ENCODE measurements around the gene CDK4.
"Not testable (repeated sequence)": the region's sequence is repeated elsewhere in the genome, so short reads cannot be mapped to it uniquely, and the experiment has no call there.

CDK4 gene

GRCh38 chr12:57724003-57724935, 27.8 kb downstream of the CDK4 start:
- DNase-seq = no peak

GRCh38 chr12:57723630-57723962, 28.5 kb downstream of the CDK4 start:
- DNase-seq = no peak

GRCh38 chr12:57722716-57723629, 29.1 kb downstream of the CDK4 start:
- no peak for DNase-seq

GRCh38 chr12:57721846-57722608, 30.1 kb downstream of the CDK4 start:
- DNase-seq = not testable (repeated sequence)

- DNase-seq = no peak
These were observed 31.2 kb downstream of the CDK4 start for GRCh38 chr12:57720606-57721595.

GRCh38 chr12:57719777-57720605, 32.1 kb downstream of the CDK4 start:
- DNase-seq = no peak

GRCh38 chr12:57718641-57719528, 33.2 kb downstream of the CDK4 start:
- no peak for DNase-seq

GRCh38 chr12:57717846-57718640, 34.1 kb downstream of the CDK4 start:
- no peak for DNase-seq

- no peak for DNase-seq
These were observed 35.0 kb downstream of the CDK4 start for GRCh38 chr12:57717131-57717530.

- DNase-seq = no peak
These were observed 35.8 kb downstream of the CDK4 start for GRCh38 chr12:57716305-57716704.

GRCh38 chr12:57715786-57716185, 36.3 kb downstream of the CDK4 start:
- no peak for DNase-seq

GRCh38 chr12:57715036-57715748, 36.9 kb downstream of the CDK4 start:
- not testable (repeated sequence) for DNase-seq

- DNase-seq = no peak
These were observed 38.9 kb downstream of the CDK4 start for GRCh38 chr12:57713209-57713608.

- no peak for DNase-seq
These were observed 39.4 kb downstream of the CDK4 start for GRCh38 chr12:57712701-57713100.

GRCh38 chr12:57708296-57708695, 43.8 kb downstream of the CDK4 start:
- DNase-seq = no peak

- no peak for DNase-seq
These were observed 44.9 kb downstream of the CDK4 start for GRCh38 chr12:57707250-57707649.

GRCh38 chr12:57700317-57700716, 51.8 kb downstream of the CDK4 start:
- no peak for DNase-seq

GRCh38 chr12:57698414-57698813, 53.7 kb downstream of the CDK4 start:
- no peak for DNase-seq

All from activated effector memory CD4-positive, alpha-beta T cell treated with anti-CD3 and anti-CD28 coated beads, Interleukin-2, amount 50 U/mL, for 16 hours (primary cell).